ENCODE measurements around the gene MAMSTR.

Gene MAMSTR

GRCh38 chr19:48713041-48713863, 6.3 kb downstream of the MAMSTR start:
- TF ChIP-seq EZH2phosphoT487 (IDR thresholded peaks at IDR 0.05; ENCODE audit: borderline replicate concordance) (no peak), CTCF (conservative IDR thresholded peaks at IDR 0.05; ENCODE audit: low read length) (no peak)
- Histone ChIP-seq H4K20me1 (ENCODE audit: insufficient read depth, low read length, poor library complexity, severe bottlenecking) (no peaks in the 10 kb centered on the region), H3K27me3 (ENCODE audit: insufficient read depth, low read length, poor library complexity, severe bottlenecking) (no peaks in the 10 kb centered on the region), H3K9ac (ENCODE audit: low read depth, low read length, poor library complexity, severe bottlenecking) (peak overlapping the region; percentile 79), H3K9me3 (ENCODE audit: insufficient read depth, low read depth, low read length) (no peaks in the 10 kb centered on the region), H3K4me3 (ENCODE audit: low read length, poor library complexity, severe bottlenecking) (peak overlapping the region; percentile 93), H2AFZ (ENCODE audit: low read length) (peak overlapping the region; percentile 95), H3K36me3 (ENCODE audit: insufficient read depth, low read length) (no peaks in the 10 kb centered on the region), H3F3A (ENCODE audit: low read depth) (no peaks in the 10 kb centered on the region), H3K4me1 (ENCODE audit: insufficient read depth, low read length, poor library complexity, severe bottlenecking) (peaks cover 20% of the 10 kb centered on the region), H3K79me2 (ENCODE audit: insufficient read depth, low read length) (peaks cover 17% of the 10 kb centered on the region), H3K9me2 (replicated peaks; ENCODE audit: low read depth, low read length) (no peaks in the 10 kb centered on the region), H3K4me2 (ENCODE audit: low read depth, low read length, poor library complexity, severe bottlenecking) (peak overlapping the region; percentile 98)

GRCh38 chr19:48711106-48711662, 8.3 kb downstream of the MAMSTR start:
- Histone ChIP-seq H4K20me1 (ENCODE audit: insufficient read depth, low read length, poor library complexity, severe bottlenecking) (no peaks in the 10 kb centered on the region), H3K4me3 (ENCODE audit: low read length, poor library complexity, severe bottlenecking) (no peak overlapping the region), H3F3A (ENCODE audit: low read depth) (no peaks in the 10 kb centered on the region), H3K36me3 (ENCODE audit: insufficient read depth, low read length) (no peaks in the 10 kb centered on the region), H3K9me3 (ENCODE audit: insufficient read depth, low read depth, low read length) (no peaks in the 10 kb centered on the region), H3K27me3 (ENCODE audit: insufficient read depth, low read length, poor library complexity, severe bottlenecking) (no peaks in the 10 kb centered on the region), H2AFZ (ENCODE audit: low read length) (no peak overlapping the region), H3K9me2 (replicated peaks; ENCODE audit: low read depth, low read length) (no peaks in the 10 kb centered on the region), H3K4me2 (ENCODE audit: low read depth, low read length, poor library complexity, severe bottlenecking) (no peak overlapping the region), H3K9ac (ENCODE audit: low read depth, low read length, poor library complexity, severe bottlenecking) (no peak overlapping the region), H3K4me1 (ENCODE audit: insufficient read depth, low read length, poor library complexity, severe bottlenecking) (peaks cover 20% of the 10 kb centered on the region), H3K79me2 (ENCODE audit: insufficient read depth, low read length) (peaks cover 17% of the 10 kb centered on the region)
- TF ChIP-seq CTCF (conservative IDR thresholded peaks at IDR 0.05; ENCODE audit: low read length) = no peak
- TF ChIP-seq EZH2phosphoT487 (IDR thresholded peaks at IDR 0.05; ENCODE audit: borderline replicate concordance) = no peak

- H3K9me2 ChIP-seq (replicated peaks; ENCODE audit: low read depth, low read length) = no peaks in the 10 kb centered on the region
- H3F3A ChIP-seq (ENCODE audit: low read depth) = no peaks in the 10 kb centered on the region
- H3K27me3 ChIP-seq (ENCODE audit: insufficient read depth, low read length, poor library complexity, severe bottlenecking) = no peaks in the 10 kb centered on the region
- no peaks in the 10 kb centered on the region for H4K20me1 ChIP-seq (ENCODE audit: insufficient read depth, low read length, poor library complexity, severe bottlenecking)
- peaks cover 4% of the 10 kb centered on the region for H3K79me2 ChIP-seq (ENCODE audit: insufficient read depth, low read length)
- peaks cover 9% of the 10 kb centered on the region for H3K4me1 ChIP-seq (ENCODE audit: insufficient read depth, low read length, poor library complexity, severe bottlenecking)
- H3K4me3 ChIP-seq (ENCODE audit: low read length, poor library complexity, severe bottlenecking) = no peak overlapping the region
- no peak overlapping the region for H3K4me2 ChIP-seq (ENCODE audit: low read depth, low read length, poor library complexity, severe bottlenecking)
- H2AFZ ChIP-seq (ENCODE audit: low read length) = no peak overlapping the region
- no peaks in the 10 kb centered on the region for H3K36me3 ChIP-seq (ENCODE audit: insufficient read depth, low read length)
- TF ChIP-seq EZH2phosphoT487 (IDR thresholded peaks at IDR 0.05; ENCODE audit: borderline replicate concordance) (no peak), CTCF (conservative IDR thresholded peaks at IDR 0.05; ENCODE audit: low read length) (no peak)
- H3K9me3 ChIP-seq (ENCODE audit: insufficient read depth, low read depth, low read length) = no peaks in the 10 kb centered on the region
- H3K9ac ChIP-seq (ENCODE audit: low read depth, low read length, poor library complexity, severe bottlenecking) = no peak overlapping the region
Measured at GRCh38 chr19:48708471-48708870, 11.1 kb downstream of the MAMSTR start.
